HG03354 (cell line): ENCODE measurements around the gene HEXD.
"Not testable (repeated sequence)": the region's sequence is repeated elsewhere in the genome, so short reads cannot be mapped to it uniquely, and the experiment has no call there.

Experiments used
- ATAC-seq: cut with Tn5 transposase; IDR thresholded peaks from one replicate; pipeline ENCODE4 v1.9.1; 2021; ENCODE audit warnings: mild to moderate bottlenecking; ENCODE audit not compliant: unreplicated experiment, poor library complexity, severe bottlenecking

Gene HEXD

DNA sequence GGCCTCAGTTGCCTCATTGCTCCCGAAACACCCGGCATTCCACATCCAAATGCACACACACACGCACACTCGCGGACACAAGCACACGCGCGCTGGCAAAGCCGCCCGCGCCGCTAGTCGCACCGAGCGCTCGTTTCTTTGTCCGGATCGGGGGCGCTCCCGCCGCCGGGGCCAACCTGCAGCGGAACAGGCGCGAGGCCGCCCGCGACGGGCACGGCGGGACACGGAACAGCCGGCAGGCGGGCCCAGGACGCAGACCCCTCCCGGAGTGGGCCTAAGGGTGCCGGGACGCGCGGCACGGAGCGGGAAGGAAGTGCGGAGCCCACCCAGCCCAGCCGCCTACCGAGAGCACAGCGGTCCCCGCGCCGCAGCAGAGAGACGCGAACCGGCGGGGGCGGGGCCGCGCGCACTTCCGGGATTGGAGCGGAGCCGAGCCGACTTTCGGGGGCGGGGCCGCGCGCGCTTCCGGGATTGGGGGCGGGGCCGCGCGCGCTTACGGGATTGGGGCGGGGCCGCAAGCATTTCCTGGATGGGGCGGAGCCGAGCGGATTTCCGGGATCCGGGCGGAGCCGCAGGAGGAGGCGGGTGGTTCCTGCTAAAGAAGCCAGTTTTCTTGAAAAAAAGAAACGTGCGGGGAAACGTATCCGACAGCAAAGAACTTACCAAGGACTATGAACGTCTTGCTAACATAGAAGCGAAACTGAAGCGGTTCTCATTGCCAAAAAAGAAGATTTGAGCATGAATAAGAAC lies 32.4 kb downstream of the HEXD start, which contains the start of gene CYBC1:
TSS of gene CYBC1 (minus strand) at position 396 of the 750 bp plus-strand sequence. CDS start 1,498 bp downstream, outside the sequence.
- peak; percentile 60 for ATAC-seq

DNA sequence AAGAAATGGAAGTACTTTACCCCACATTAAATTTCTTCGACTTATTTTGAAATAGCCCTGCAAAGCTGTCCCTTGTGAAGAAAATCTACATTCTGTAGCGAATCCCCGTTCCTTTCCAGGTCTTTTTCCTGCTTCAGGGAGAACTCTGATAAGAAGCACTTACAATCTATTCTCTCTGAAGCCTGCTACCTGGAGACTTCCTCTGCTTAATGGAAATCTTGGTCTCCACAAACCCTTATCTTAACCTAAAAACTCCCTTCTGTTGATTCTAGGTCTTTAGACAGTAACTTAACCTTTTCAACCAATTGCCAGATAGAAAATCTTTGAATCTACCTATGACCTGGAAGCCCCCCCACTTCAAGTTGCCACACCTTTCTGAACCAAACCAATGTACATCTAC lies 34.0 kb downstream of the HEXD start:
- ATAC-seq = no peak

DNA sequence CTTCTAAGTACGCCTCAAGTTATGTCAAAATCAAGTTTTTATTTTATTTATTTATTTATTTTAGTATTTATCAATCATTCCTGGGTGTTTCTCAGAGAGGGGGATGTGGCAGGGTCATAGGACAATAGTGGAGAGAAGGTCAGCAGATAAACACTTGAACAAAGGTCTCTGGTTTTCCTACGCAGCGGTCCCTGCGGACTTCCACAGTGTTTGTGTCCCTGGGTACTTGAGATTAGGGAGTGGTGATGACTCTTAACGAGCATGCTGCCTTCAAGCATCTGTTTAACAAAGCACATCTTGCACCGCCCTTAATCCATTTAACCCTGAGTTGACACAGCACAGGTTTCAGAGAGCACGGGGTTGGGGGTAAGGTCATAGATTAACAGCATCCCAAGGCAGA lies 35.0 kb downstream of the HEXD start:
- ATAC-seq = not testable (repeated sequence)

DNA sequence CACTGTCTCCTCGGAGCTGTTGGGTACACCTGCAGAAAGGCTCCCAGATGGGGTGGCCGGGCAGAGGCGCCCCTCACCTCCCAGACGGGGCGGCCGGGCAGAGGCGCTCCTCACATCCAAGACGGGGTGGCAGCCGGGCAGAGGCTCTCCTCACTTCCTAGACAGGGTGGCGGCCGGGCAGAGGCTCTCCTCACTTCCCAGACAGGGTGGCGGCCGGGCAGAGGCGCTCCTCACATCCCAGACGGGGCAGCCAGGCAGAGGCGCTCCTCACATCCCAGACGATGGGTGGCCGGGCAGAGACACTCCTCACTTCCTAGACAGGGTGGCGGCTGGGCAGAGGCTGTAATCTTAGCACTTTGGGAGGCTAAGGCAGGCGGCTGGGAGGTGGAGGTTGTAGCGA lies 35.6 kb downstream of the HEXD start:
- ATAC-seq = not testable (repeated sequence)

DNA sequence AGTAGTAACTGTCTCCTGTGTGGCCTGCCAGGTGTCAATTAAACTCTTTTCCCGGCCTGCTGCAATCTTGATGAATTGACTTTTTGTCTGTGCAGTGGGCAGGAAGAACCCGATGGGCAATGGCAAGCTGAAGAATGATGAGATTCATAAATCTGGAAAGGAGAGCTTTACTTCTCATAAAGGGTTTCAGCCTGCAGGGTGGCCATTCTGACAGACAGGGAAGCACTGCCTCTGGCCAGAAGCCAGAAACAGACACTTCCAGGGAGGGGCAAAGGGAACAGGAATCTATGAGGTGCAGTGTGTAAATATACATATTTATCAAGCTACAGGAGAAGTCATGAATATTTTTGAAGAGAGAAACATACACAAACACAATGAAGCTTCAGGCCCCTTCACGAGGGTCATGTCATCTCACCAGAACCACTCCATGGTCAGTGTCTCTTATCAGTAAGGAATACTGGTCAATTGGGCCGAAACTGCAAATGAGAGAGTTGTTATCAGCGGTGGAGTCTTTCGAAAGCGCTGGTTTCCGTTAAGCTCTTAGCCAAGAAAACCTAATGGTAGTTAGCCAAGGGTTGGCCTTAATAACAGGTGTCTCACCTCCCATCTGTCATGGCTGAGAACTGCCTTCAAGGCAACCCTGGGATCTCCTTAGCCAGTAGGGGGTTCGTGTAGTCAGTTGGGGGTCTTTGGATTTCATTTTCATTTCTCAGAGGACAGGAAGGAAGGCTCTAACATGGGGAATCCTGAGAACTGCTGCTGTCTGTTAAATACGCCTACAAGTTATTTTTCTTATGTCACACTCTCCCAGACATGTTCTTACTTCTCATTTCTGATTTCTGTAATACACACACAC lies 39.2 kb downstream of the HEXD start:
- ATAC-seq = no peak

DNA sequence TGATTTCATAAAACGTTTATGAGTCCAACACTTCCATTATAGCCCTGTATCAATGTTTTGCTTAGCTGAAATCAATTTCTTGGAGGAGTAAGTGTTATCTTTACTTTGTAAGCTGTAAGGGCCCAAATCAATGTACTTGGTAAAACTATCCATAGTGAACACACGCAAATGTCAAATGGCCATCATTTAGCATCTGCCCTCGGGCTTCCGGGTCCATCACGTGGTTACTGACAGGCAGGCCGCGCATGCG lies 39.7 kb downstream of the HEXD start:
- ATAC-seq = no peak

DNA sequence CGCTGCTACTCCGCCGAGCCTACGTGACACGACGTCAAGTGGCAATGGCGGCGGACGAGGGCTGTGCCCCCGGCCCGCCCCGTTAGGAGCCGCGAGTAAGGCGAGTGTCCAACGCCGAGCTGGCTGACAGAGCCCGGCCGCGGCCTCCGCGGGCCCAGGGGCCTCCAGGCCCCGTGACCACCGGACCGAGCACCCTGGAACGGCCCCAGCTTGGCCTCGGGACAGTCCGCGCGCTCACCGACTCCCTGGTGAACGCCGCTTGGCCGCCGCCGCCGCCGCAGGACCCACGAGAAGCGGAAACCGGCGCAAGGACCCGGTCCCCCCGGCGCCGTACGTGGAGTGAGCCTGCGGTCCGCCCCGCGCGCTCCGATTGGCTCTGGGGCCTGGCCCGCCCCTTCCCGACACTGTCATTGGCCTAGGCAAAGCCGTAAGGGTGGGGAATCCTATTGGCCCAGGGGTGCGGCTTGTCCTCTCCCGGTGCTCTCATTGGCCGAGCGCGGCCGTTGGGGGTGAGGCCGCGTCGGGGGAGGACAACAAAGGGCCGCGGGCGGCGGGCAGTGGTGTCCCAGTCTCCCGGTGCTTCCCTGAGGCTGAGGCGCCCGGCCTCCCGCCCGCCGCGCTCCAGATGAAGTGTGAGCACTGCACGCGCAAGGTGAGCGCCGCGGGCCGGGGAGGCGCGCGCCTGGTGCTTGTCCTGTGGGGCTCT lies 40.2 kb downstream of the HEXD start, which contains the start of gene NARF:
TSS of gene NARF (plus strand) at position 563 of the 706 bp plus-strand sequence. CDS start at position 626, 63 bp downstream.
- ATAC-seq = peak; percentile 92

DNA sequence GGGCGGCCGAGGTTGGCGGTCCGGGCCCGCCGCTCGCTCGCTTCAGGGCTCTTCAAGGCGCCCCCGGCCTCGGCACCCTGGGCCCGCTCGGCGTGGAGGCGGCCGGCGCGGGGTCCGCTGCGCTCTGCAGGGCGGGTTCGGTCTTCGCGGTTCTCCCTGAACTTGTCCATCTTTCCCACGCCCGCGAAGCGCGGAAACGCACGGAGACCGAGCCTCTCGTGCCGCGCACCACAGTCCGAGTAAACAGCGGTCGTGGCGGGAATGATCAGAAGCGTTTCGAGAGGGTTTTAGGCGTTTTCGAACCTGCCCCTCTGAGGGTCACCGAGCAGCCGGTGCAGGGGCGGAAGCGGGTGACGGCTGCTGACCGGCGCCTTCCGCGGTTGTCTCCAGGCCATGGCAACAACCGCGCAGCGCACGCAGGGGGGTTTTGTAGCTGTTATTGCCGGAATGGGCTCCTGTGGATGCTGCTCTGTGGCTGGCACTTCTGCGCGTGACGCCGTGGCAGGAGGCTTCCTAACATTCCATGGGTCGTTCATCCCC lies 40.8 kb downstream of the HEXD start:
- ATAC-seq = no peak

DNA sequence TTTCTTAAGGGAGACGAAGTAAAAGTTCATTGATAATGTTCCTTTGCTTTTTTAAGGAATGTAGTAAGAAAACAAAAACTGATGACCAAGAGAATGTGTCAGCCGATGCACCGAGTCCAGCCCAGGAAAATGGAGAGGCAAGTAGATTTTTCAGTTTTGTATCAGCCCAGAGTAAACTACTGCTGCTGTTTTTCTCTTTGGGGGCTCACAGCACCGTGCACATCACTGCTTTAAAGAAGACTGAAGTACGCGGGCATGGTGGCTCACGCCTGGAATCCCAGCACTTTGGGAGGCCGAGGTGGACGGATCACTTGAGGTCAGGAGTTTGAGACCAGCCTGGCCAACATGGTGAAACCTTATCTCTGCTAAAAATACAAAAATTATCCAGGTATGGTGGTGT lies 41.8 kb downstream of the HEXD start:
- not testable (repeated sequence) for ATAC-seq

DNA sequence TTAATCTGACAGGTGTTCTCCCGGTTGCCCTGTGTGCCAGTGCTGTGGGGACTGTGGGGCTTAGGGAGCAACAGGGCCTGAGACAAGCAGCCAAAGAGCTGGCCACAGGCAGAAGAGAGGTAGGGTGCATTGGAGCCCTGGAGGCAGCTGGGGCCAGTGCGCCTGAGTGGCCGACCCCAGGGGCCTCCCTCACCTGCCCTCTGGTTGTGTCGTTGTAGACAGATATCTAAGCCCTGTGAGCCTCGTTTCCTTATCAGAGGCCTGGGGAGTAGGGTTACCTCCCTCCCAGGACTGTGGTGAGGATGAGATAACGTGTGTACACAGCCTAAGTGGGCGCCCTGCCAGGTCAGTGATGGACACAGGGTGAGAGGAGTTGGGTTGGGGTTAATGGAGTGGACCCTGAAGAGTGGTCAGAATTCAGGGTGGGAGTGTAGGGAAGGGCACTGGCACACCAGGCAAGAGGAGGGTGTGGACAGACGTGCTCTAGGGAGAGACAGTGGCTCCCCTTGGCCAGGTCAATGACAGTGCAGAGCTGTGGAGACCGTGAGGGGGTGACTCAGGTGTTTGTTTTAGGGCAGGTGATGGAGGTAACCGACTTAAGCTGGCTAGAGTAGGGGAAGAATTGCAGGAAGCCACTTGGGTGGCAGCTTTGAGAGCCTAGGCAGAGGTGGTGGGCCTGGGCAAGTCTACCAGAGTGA lies 43.8 kb downstream of the HEXD start:
- ATAC-seq = no peak

DNA sequence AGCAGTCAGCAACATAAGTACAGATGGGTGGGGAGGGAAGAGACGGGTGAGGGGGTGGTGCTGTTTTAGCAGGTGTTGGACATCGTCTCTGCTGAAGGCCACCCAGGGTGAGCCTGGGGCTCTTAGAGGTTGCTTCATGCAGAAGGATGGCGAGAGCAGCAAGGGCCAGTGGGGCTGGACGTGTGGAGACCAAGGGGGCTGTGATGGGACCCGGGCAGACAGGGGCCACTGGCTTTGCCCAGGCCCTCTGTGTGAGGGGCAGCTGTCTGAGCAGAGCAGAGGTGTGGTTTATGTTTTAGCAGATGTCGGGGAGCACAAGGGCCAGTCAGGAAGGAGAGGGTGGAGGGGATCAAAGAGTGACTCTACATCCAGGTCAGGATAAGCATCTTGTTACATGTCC lies 45.2 kb downstream of the HEXD start:
- no peak for ATAC-seq

DNA sequence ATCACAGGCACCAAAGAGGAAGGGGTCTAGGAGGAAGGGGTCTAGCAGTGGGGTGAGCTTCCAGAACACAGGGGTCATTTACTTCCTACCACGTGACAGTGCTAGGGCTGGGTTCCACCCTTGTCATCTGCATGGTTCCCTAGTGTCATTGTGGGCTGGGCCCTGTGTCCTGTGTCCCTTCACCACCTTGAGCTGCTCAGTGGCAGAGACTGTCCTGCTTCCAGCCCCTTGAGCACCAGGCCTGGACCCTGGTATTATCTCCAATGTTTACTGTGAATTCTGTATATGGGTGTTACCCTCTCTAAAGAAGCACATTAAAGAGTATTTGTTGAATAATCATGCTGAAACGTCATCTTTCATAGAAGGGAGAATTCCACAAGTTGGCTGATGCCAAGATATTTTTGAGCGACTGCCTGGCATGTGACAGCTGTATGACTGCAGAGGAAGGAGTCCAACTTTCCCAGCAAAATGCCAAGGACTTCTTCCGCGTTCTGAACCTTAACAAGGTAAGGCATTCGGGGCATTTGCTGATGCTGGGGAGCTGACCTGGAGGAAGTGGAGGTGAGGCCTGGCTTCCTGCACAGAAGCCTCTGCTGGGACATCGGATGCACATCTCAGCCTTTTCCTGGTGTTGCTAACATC lies 45.9 kb downstream of the HEXD start:
- ATAC-seq = no peak

DNA sequence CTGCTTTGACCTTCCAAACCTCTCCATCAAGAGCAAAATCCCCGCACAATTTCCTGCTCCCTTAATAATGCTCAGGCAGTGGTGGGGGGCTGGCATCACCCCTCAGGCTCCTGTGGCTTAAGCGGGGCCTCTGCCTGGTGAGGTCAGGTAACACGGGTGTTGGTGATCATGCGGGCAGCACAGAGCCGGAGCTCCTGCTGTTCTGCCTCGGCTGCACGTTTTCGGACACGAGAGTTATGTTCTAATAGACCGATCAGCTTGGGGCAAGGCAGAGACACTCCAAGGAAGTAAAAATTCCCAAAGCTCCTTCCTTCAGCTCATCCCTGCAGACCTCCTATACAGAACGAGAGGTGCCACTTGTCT lies 46.4 kb downstream of the HEXD start:
- ATAC-seq = no peak

DNA sequence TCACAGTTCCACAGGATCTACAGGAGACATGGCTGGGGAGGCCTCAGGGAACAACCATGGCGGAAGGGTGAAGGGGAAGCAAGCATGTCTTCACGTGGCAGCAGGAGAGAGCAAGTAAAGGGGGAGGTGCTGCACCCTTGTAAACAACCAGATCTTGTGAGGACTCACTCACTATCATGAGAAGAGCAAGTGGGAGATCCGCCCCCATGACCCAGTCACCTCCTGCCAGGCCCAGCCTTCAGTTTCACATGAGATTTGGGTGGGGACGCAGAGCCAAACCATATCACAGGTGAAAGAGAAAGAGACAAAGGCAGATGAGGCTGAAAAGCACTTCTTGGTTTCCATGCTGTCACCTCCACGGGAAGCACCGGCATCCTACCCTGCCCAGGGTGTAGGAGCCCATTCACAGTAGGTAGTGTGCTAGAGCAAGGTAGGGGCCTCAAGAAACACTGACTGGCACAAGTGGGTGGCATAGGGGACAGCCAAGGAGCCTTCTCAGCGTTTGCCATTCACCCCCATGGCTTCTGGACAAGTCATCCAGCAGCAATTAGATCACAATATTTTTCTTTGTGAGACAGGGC lies 47.0 kb downstream of the HEXD start:
- no peak for ATAC-seq

DNA sequence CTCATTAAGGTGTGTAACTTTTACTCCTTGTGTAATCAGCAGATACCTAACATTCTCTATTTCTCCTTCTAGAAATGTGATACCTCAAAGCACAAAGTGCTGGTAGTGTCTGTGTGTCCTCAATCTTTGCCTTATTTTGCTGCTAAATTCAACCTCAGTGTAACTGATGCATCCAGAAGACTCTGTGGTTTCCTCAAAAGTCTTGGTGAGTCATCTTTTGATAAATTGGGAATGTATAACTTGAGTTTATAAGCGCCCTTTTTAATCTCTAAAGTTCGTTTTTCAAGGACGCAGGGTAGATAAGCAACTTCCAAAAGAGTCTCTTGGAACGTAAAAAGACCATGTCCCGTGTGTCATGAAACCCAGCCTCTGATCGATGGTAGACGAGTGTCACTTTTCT lies 50.5 kb downstream of the HEXD start:
- no peak for ATAC-seq

DNA sequence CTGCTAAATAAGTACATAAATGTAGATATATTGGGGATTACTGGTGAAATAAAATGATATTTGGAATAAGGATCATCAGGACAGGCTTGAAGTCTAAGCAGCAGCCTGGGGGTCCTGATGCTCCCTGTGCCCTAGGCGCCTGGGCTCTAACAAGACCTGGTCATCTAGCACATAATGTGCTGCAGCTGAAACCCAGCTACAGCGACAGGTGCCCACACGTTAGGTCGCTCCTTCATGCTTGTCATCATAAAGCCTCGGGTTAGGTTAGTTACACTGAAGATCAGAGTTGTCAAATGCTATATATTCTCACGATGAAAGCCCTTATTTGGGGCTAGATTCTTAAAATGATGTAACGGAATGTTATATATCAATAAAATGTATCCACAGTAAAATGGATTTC lies 51.9 kb downstream of the HEXD start:
- no peak for ATAC-seq

DNA sequence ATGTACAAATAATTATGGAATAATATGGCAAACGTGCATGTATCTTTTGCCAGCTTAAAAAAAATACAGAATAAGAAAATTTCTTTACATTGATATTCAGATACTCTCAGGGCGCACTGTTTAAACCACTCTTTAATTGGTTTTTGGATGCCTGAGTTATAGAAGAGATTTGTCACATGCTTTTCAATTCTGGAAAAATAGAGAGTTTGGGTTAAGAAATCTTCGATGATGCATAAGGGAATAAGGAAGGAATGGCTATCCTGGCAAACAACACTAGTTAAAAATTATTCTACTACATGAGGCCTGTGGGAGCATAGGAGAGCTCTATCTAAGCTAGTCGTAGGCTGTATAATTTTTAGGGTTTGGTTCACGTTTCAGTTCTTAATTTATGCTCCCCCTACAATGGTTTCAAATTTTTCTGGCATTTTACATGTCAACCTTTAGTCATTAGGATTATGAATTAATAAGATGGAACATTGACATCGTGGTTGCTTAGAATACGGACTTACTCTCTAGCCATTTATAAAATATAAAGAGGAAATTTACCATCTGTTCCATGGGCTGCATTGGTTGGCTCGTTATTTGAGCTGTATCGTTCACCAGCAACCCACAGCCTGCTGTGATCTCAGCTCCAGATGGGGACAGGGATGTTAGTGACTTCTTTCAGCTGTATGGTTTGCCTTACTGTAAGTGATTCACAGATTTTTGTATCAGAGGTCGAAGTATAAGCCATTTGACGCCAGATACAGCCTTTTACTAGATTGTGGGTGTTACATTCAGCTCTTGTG lies 56.3 kb downstream of the HEXD start:
- ATAC-seq = no peak

DNA sequence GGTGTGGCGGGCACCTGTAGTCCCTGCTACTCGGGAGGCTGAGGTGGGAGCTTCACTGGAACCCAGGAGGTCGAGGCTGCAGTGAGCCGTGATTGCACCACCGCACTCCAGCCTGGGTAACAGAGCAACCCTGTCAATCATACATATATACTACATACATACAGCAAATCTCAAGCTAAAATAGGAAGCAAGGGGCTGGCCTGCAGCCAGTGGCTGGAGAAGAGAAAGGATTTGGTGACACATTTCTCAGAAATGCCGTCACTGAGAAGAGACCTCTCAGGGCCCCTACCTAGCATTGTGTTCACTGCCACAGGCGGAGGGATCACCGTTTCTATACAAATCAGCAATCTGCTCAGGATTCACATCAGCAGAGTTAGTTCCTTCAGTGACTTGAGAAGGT lies 57.3 kb downstream of the HEXD start:
- no peak for ATAC-seq
